Progenitor cell of endocrine pancreas (in vitro differentiated cells): ENCODE data around the gene ENAH. TPM values are rescaled to one million over a fixed set of nuclear protein-coding genes. Genes with fewer than 3 reads are reported as not detected.

Experiments
- DNase-seq: peaks from one replicate; pipeline ENCODE4 v3.0.0; 2021; ENCODE audit warnings: low spot score; ENCODE audit not compliant: unreplicated experiment
- H3K27ac Mint-ChIP-seq: 2 replicates; pipeline ENCODE4 v1.8.0; 2021; ENCODE audit warnings: mild to moderate bottlenecking, moderate library complexity, mixed read lengths
- H3K27me3 Mint-ChIP-seq: 2 replicates; pipeline ENCODE4 v1.8.0; 2021; ENCODE audit warnings: mixed read lengths
- H3K36me3 Mint-ChIP-seq: 2 replicates; pipeline ENCODE4 v1.8.0; 2022; ENCODE audit warnings: mixed read lengths; ENCODE audit not compliant: insufficient read depth
- H3K4me1 Mint-ChIP-seq: 2 replicates; pipeline ENCODE4 v1.8.0; 2021; ENCODE audit warnings: low read depth, mixed read lengths
- H3K4me3 Mint-ChIP-seq: 2 replicates; pipeline ENCODE4 v1.8.0; 2021; ENCODE audit warnings: low read depth, mild to moderate bottlenecking, moderate library complexity, mixed read lengths
- H3K9me3 Mint-ChIP-seq: 2 replicates; pipeline ENCODE4 v1.8.0; 2021; ENCODE audit warnings: low read depth, mixed read lengths
- CTCF ChIP-seq: fragments of 200-600 bp; sonication (generic); IDR thresholded peaks from one replicate; pipeline ENCODE4 v1.5.0; 2021; ENCODE audit warnings: antibody characterized with exemption, mild to moderate bottlenecking; ENCODE audit not compliant: unreplicated experiment
- total RNA-seq: library from RNA; stranded (reverse); gene quantifications from 2 replicates; pipeline ENCODE4 v1.2.1, GENCODE V29; 2021

The ENAH gene
- total RNA-seq, 1 donor from 2014 or later = 217 TPM

- Mint-ChIP-seq H3K4me1 (peaks cover 21% of the 10 kb centered on the region), H3K36me3 (no peaks in the 10 kb centered on the region)
- no peak for TF ChIP-seq CTCF
These were observed 205.3 kb downstream of the ENAH start for GRCh38 chr1:225447650-225448089.

GRCh38 chr1:225446981-225447615 is 205.8 kb downstream of the ENAH start:
- no peak overlapping the region for H3K4me3 Mint-ChIP-seq
- no peak for TF ChIP-seq CTCF
- DNase-seq = no peak
- peak overlapping the region; percentile 6 for H3K27ac Mint-ChIP-seq
- H3K9me3 Mint-ChIP-seq = no peaks in the 10 kb centered on the region
- H3K4me1 Mint-ChIP-seq = peaks cover 25% of the 10 kb centered on the region
- H3K27me3 Mint-ChIP-seq = peaks cover 13% of the 10 kb centered on the region
- H3K36me3 Mint-ChIP-seq = no peaks in the 10 kb centered on the region

More at GRCh38 chr1:225447650-225448089, 205.3 kb downstream of the ENAH start:
- peaks cover 13% of the 10 kb centered on the region for H3K27me3 Mint-ChIP-seq
- no peaks in the 10 kb centered on the region for H3K9me3 Mint-ChIP-seq
- H3K4me3 Mint-ChIP-seq = no peak overlapping the region
- no peak overlapping the region for H3K27ac Mint-ChIP-seq
- DNase-seq = no peak

GRCh38 chr1:225446595-225446960 is 206.3 kb downstream of the ENAH start:
- no peak for TF ChIP-seq CTCF
- DNase-seq = no peak
- peaks cover 13% of the 10 kb centered on the region for H3K27me3 Mint-ChIP-seq
- H3K36me3 Mint-ChIP-seq = no peaks in the 10 kb centered on the region
- H3K9me3 Mint-ChIP-seq = no peaks in the 10 kb centered on the region
- H3K4me1 Mint-ChIP-seq = peaks cover 30% of the 10 kb centered on the region
- no peak overlapping the region for H3K4me3 Mint-ChIP-seq
- no peak overlapping the region for H3K27ac Mint-ChIP-seq

- DNase-seq = no peak
- TF ChIP-seq CTCF = no peak
- Mint-ChIP-seq H3K4me1 (peaks cover 37% of the 10 kb centered on the region), H3K36me3 (no peaks in the 10 kb centered on the region), H3K9me3 (no peaks in the 10 kb centered on the region), H3K4me3 (no peak overlapping the region), H3K27me3 (peaks cover 10% of the 10 kb centered on the region), H3K27ac (peak overlapping the region; percentile 78)
These were observed 207.0 kb downstream of the ENAH start for GRCh38 chr1:225445639-225446594.

GRCh38 chr1:225442123-225442505 is 210.8 kb downstream of the ENAH start:
- TF ChIP-seq CTCF = no peak
- Mint-ChIP-seq H3K4me3 (no peak overlapping the region), H3K4me1 (peaks cover 39% of the 10 kb centered on the region), H3K36me3 (no peaks in the 10 kb centered on the region), H3K27me3 (peaks cover 2% of the 10 kb centered on the region), H3K9me3 (no peaks in the 10 kb centered on the region), H3K27ac (no peak overlapping the region)
- DNase-seq = no peak
